SK-N-SH (cell line): ENCODE measurements around the gene CEP57. TPM values are rescaled to one million over a fixed set of nuclear protein-coding genes. Genes with fewer than 3 reads are reported as not detected.

Experiments
- CTCF ChIA-PET: fragments of 300-600, 350-600 bp; formaldehyde crosslinking; extraction: SDS; loops from one replicate; lab custom pipeline; 2021; lab: Yijun Ruan, JAX
- POLR2A ChIA-PET: fragments of 350-600 bp; sonication (Branson Sonifier 250); formaldehyde crosslinking; extraction: SDS; loops from one replicate; lab custom pipeline; 2020; ENCODE audit warnings: antibody characterized with exemption, inconsistent platforms; lab: Yijun Ruan, JAX
- DNase-seq: peaks from one replicate; pipeline ENCODE4 v3.0.0; 2012
- H2AFZ ChIP-seq: fragments of 200-600 bp; sonication (generic); 2 replicates; pipeline ENCODE4 v1.8.1; 2016; ENCODE audit warnings: antibody characterized with exemption, mild to moderate bottlenecking, low read depth
- H3F3A ChIP-seq: fragments of 200-600 bp; sonication (generic); replicated peaks from 2 replicates; pipeline ENCODE3; 2016; ENCODE audit warnings: antibody characterized with exemption, mild to moderate bottlenecking; ENCODE audit not compliant: insufficient read depth
- H3K27ac ChIP-seq, 2 experiments: fragments of 200-500 bp in 1 of 2; fragments of 200-600 bp in 1 of 2; sonication (Bioruptor generic) in 1 of 2; sonication (generic), shearing (Covaris generic) in 1 of 2; 2 replicates each; pipeline versions ENCODE4 v1.5.1 to v1.6.1; 2014 to 2016; ENCODE audit warnings: low read depth in 2 of 2, inconsistent platforms in 1 of 2, low read length in 1 of 2, mild to moderate bottlenecking in 1 of 2, mixed read lengths in 1 of 2
- H3K27me3 ChIP-seq: fragments of 200-600 bp; sonication (generic), shearing (Covaris generic); 2 replicates; pipeline ENCODE4 v1.6.1; 2016; ENCODE audit warnings: mixed run types; ENCODE audit not compliant: insufficient read depth
- H3K36me3 ChIP-seq, 2 experiments: fragments of 200-500 bp in 1 of 2; fragments of 200-600 bp in 1 of 2; sonication (Bioruptor generic) in 1 of 2; sonication (generic) in 1 of 2; replicated peaks in 1 of 2; 2 replicates each; pipeline versions ENCODE3 to v1.5.1; 2014 to 2016; ENCODE audit warnings: low read length in 1 of 2, mild to moderate bottlenecking in 1 of 2; ENCODE audit not compliant: insufficient read depth in 2 of 2, control insufficient read depth in 1 of 2
- H3K4me1 ChIP-seq, 2 experiments: fragments of 200-500 bp in 1 of 2; fragments of 200-600 bp in 1 of 2; sonication (Bioruptor generic) in 1 of 2; sonication (generic), shearing (Covaris generic) in 1 of 2; 2 replicates each; pipeline versions ENCODE4 v1.5.1 to v1.6.1; 2014 to 2016; ENCODE audit warnings: low read depth in 1 of 2, low read length in 1 of 2, mixed run types in 1 of 2; ENCODE audit not compliant: insufficient read depth in 2 of 2, control insufficient read depth in 1 of 2
- H3K4me2 ChIP-seq: fragments of 200-600 bp; sonication (generic), shearing (Covaris generic); 2 replicates; pipeline ENCODE4 v1.6.1; 2017; ENCODE audit warnings: mixed run types
- H3K4me3 ChIP-seq, 2 experiments: fragments of 200-500 bp in 1 of 2; fragments of 200-600 bp in 1 of 2; sonication (Bioruptor generic) in 1 of 2; sonication (generic), shearing (Covaris generic) in 1 of 2; 2 replicates each; pipeline versions ENCODE4 v1.5.1 to v1.8.1; 2014 to 2016; ENCODE audit warnings: low read depth in 2 of 2, inconsistent platforms in 1 of 2, low read length in 1 of 2, mild to moderate bottlenecking in 1 of 2, mixed read lengths in 1 of 2, moderate library complexity in 1 of 2
- H3K79me2 ChIP-seq: fragments of 200-600 bp; sonication (generic); 2 replicates; pipeline ENCODE4 v1.8.1; 2017; ENCODE audit warnings: mild to moderate bottlenecking; ENCODE audit not compliant: insufficient read depth
- H3K9ac ChIP-seq: fragments of 200-600 bp; sonication (generic); 2 replicates; pipeline ENCODE4 v1.6.1; 2017; ENCODE audit warnings: mixed run types
- H3K9me2 ChIP-seq: fragments of 200-600 bp; sonication (generic); 2 replicates; pipeline ENCODE4 v1.6.1; 2017; ENCODE audit warnings: mixed run types
- H3K9me3 ChIP-seq: fragments of 200-600 bp; sonication (generic); 2 replicates; pipeline ENCODE4 v1.6.1; 2017; ENCODE audit warnings: mixed run types, mild to moderate bottlenecking, moderate library complexity
- H4K20me1 ChIP-seq: fragments of 200-600 bp; sonication (generic); 2 replicates; pipeline ENCODE4 v1.6.1; 2017; ENCODE audit warnings: mild to moderate bottlenecking, mixed run types; ENCODE audit not compliant: insufficient read depth
- CHD2 ChIP-seq: fragments of 150-350 bp; IDR thresholded peaks from 2 replicates; pipeline ENCODE4 v1.6.1; 2018; ENCODE audit warnings: low read length; ENCODE audit not compliant: partially characterized antibody
- ELF1 ChIP-seq: IDR thresholded peaks from 2 replicates; pipeline ENCODE4 v1.4.0; 2012
- EP300 ChIP-seq, 2 experiments: IDR thresholded peaks; 2 replicates each; pipeline versions ENCODE4 v1.4.0 to v1.6.1; 2012; ENCODE audit warnings: borderline replicate concordance in 1 of 2, low read depth in 1 of 2, low read length in 1 of 2
- FOSL2 ChIP-seq: IDR thresholded peaks from 2 replicates; pipeline ENCODE4 v1.4.0; 2012; ENCODE audit warnings: low read depth, mild to moderate bottlenecking, moderate library complexity, borderline replicate concordance
- FOXJ3 ChIP-seq: sonication (generic); formaldehyde crosslinking; IDR thresholded peaks from 2 replicates; pipeline ENCODE4 v1.5.1; 2020; ENCODE audit warnings: mild to moderate bottlenecking, missing genetic modification reagents
- FOXM1 ChIP-seq: IDR thresholded peaks from 2 replicates; pipeline ENCODE4 v1.4.0; 2012; ENCODE audit warnings: low read depth, mild to moderate bottlenecking
- GABPA ChIP-seq: IDR thresholded peaks from 2 replicates; pipeline ENCODE4 v1.4.0; 2012; ENCODE audit warnings: low read depth, mild to moderate bottlenecking
- JUND ChIP-seq: IDR thresholded peaks from 2 replicates; pipeline ENCODE4 v1.4.0; 2012
- MEF2A ChIP-seq: IDR thresholded peaks from 2 replicates; pipeline ENCODE4 v1.4.0; 2012; ENCODE audit warnings: low read depth, borderline replicate concordance
- MXI1 ChIP-seq: IDR thresholded peaks from 2 replicates; pipeline ENCODE4 v1.6.1; 2012; ENCODE audit warnings: mild to moderate bottlenecking, low read depth, low read length, improper control_type of control experiment
- NFIC ChIP-seq: IDR thresholded peaks from 2 replicates; pipeline ENCODE4 v1.4.0; 2012; ENCODE audit warnings: borderline replicate concordance
- NRF1 ChIP-seq: IDR thresholded peaks from 2 replicates; pipeline ENCODE4 v1.6.1; 2012; ENCODE audit warnings: low read depth, mild to moderate bottlenecking, low read length
- POLR2AphosphoS5 ChIP-seq: IDR thresholded peaks from 2 replicates; pipeline ENCODE4 v1.6.1; 2012; ENCODE audit warnings: low read depth, low read length
- RAD21 ChIP-seq: IDR thresholded peaks from 2 replicates; pipeline ENCODE4 v1.6.1; 2012; ENCODE audit warnings: mild to moderate bottlenecking, low read length
- RFX5 ChIP-seq: IDR thresholded peaks from 2 replicates; pipeline ENCODE4 v1.6.1; 2012; ENCODE audit warnings: mild to moderate bottlenecking, improper control_type of control experiment, low read length
- RXRA ChIP-seq: IDR thresholded peaks from 2 replicates; pipeline ENCODE4 v1.4.0; 2012; ENCODE audit warnings: low read depth, mild to moderate bottlenecking, borderline replicate concordance
- SMC3 ChIP-seq: IDR thresholded peaks from 2 replicates; pipeline ENCODE4 v1.6.1; 2012; ENCODE audit warnings: low read depth, low read length, improper control_type of control experiment
- TAF1 ChIP-seq: IDR thresholded peaks from 2 replicates; pipeline ENCODE4 v1.6.1; 2012; ENCODE audit warnings: low read depth, mild to moderate bottlenecking, low read length, moderate library complexity, borderline replicate concordance
- TCF12 ChIP-seq: IDR thresholded peaks from 2 replicates; pipeline ENCODE4 v1.4.0; 2012
- TEAD4 ChIP-seq: IDR thresholded peaks from 2 replicates; pipeline ENCODE4 v1.4.0; 2012; ENCODE audit warnings: mild to moderate bottlenecking, borderline replicate concordance; ENCODE audit not compliant: insufficient read depth
- YY1 ChIP-seq: IDR thresholded peaks from 2 replicates; pipeline ENCODE4 v1.4.0; 2012; ENCODE audit warnings: low read depth, mild to moderate bottlenecking
- WGBS: methylation state at CpG from one replicate; pipeline ENCODE4 v1.1.6; 2017; ENCODE audit warnings: low lambda C conversion rate; 5-methylcytosine and 5-hydroxymethylcytosine counted together
- polyA plus RNA-seq, 3 experiments: library from polyadenylated mRNA; depleted of rRNA; stranded (reverse); fragments of >200 nt; gene quantifications; 2 replicates each; pipeline ENCODE4 v1.2.3, GENCODE V29; 2012
- TF ChIP-seq, protein P1 (sequence below): fragments of 150-350 bp; IDR thresholded peaks from 2 replicates; pipeline ENCODE4 v1.6.1; 2017; ENCODE audit warnings: antibody characterized with exemption, low read length, low read depth, borderline replicate concordance
- TF ChIP-seq, protein P2 (sequence below): IDR thresholded peaks from 2 replicates; pipeline ENCODE4 v1.6.1; 2012; ENCODE audit warnings: mild to moderate bottlenecking, low read depth, low read length, moderate library complexity
- TF ChIP-seq, protein P3 (sequence below): IDR thresholded peaks from 2 replicates; pipeline ENCODE4; 2012
- TF ChIP-seq, protein P4 (sequence below): fragments of 150-350 bp; IDR thresholded peaks from 2 replicates; pipeline ENCODE4 v1.6.1; 2016; ENCODE audit warnings: mild to moderate bottlenecking, low read depth, low read length
- TF ChIP-seq, protein P5 (sequence below): fragments of 200-600 bp; sonication (generic); IDR thresholded peaks from 2 replicates; pipeline ENCODE4 v1.6.1; 2017; ENCODE audit warnings: antibody characterized with exemption, mild to moderate bottlenecking, moderate library complexity

Gene CEP57
- polyA plus RNA-seq, 1 of the 3 experiments (the other 2 are of a cell fraction): 12.2 TPM

DNA sequence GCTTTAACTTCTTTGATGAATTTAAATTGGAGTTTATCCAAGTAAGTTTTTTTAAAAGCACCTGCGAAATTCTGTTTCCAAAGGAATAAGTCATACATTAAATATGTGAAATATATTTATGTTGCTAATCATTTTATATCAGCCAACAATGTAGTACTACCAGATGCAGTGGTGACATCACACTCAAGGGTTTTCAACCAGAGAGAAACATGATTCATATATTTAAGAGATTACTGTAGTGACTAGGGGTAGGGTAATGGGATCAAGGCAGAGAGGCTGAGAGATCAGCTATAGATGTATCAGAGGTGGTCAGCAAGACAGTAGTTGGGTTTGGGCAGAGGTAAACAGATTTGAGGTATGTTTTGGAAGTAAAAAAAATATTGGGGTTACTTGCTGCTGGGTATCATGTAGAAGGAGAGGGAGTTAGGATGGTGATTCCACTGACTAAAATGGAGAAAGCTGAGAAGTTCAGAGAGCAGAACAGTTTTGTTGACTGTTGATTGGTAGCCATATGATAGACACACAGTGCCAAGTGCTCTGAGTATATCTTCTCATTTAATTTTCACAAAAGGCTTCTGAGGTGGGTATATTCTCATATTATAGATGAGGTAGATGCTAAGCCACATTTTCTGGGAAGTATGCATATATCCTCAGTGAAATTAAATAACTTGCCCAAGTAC is 39.4 kb downstream of the CEP57 start:
- CTCF ChIA-PET: interaction anchor here (0.7 to 1.2 kb wide), 4 partner anchors 513 to 1202 kb away, joined by 3 to 4 read pairs (median 3); partner anchors contain the start of gene MAML2
- peaks cover 35% of the 10 kb centered on the region for H3F3A ChIP-seq

More for the DNA sequence above, 39.4 kb downstream of the CEP57 start:
- 18% methylated on average over 1 of the region's 1 CpG for WGBS
- DNase-seq: no peak
- no peaks in the 10 kb centered on the region for H3K79me2 ChIP-seq
- TF ChIP-seq TEAD4: no peak
- no peak for TF ChIP-seq RFX5
- TF ChIP-seq NFIC: peak; percentile 26; the same call in 1 of the 2 replicates
- no peak for TF ChIP-seq NRF1
- TF ChIP-seq SMC3: no peak
- no peak for TF ChIP-seq RXRA
- TF ChIP-seq, protein P1, sequence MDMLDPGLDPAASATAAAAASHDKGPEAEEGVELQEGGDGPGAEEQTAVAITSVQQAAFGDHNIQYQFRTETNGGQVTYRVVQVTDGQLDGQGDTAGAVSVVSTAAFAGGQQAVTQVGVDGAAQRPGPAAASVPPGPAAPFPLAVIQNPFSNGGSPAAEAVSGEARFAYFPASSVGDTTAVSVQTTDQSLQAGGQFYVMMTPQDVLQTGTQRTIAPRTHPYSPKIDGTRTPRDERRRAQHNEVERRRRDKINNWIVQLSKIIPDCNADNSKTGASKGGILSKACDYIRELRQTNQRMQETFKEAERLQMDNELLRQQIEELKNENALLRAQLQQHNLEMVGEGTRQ: no peak
- TF ChIP-seq RAD21: no peak
- TF ChIP-seq, protein P2, sequence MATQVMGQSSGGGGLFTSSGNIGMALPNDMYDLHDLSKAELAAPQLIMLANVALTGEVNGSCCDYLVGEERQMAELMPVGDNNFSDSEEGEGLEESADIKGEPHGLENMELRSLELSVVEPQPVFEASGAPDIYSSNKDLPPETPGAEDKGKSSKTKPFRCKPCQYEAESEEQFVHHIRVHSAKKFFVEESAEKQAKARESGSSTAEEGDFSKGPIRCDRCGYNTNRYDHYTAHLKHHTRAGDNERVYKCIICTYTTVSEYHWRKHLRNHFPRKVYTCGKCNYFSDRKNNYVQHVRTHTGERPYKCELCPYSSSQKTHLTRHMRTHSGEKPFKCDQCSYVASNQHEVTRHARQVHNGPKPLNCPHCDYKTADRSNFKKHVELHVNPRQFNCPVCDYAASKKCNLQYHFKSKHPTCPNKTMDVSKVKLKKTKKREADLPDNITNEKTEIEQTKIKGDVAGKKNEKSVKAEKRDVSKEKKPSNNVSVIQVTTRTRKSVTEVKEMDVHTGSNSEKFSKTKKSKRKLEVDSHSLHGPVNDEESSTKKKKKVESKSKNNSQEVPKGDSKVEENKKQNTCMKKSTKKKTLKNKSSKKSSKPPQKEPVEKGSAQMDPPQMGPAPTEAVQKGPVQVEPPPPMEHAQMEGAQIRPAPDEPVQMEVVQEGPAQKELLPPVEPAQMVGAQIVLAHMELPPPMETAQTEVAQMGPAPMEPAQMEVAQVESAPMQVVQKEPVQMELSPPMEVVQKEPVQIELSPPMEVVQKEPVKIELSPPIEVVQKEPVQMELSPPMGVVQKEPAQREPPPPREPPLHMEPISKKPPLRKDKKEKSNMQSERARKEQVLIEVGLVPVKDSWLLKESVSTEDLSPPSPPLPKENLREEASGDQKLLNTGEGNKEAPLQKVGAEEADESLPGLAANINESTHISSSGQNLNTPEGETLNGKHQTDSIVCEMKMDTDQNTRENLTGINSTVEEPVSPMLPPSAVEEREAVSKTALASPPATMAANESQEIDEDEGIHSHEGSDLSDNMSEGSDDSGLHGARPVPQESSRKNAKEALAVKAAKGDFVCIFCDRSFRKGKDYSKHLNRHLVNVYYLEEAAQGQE: no peak
- no peak for TF ChIP-seq CHD2
- TF ChIP-seq FOSL2: peak; percentile 55; the same call in 1 of the 2 replicates
- TF ChIP-seq MEF2A: no peak
- TF ChIP-seq TAF1: no peak
- TF ChIP-seq ELF1: no peak
- no peak for TF ChIP-seq YY1
- TF ChIP-seq FOXM1: no peak
- peak; percentile 83 for TF ChIP-seq TCF12
- peak; percentile 54 for TF ChIP-seq JUND
- TF ChIP-seq, protein P3, sequence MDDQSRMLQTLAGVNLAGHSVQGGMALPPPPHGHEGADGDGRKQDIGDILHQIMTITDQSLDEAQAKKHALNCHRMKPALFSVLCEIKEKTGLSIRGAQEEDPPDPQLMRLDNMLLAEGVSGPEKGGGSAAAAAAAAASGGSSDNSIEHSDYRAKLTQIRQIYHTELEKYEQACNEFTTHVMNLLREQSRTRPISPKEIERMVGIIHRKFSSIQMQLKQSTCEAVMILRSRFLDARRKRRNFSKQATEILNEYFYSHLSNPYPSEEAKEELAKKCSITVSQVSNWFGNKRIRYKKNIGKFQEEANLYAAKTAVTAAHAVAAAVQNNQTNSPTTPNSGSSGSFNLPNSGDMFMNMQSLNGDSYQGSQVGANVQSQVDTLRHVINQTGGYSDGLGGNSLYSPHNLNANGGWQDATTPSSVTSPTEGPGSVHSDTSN: peak; percentile 39; the same call in 1 of the 2 replicates
- TF ChIP-seq, protein P4, sequence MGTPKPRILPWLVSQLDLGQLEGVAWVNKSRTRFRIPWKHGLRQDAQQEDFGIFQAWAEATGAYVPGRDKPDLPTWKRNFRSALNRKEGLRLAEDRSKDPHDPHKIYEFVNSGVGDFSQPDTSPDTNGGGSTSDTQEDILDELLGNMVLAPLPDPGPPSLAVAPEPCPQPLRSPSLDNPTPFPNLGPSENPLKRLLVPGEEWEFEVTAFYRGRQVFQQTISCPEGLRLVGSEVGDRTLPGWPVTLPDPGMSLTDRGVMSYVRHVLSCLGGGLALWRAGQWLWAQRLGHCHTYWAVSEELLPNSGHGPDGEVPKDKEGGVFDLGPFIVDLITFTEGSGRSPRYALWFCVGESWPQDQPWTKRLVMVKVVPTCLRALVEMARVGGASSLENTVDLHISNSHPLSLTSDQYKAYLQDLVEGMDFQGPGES: no peak
- TF ChIP-seq GABPA: no peak
- peak in 1 of 2 experiments; percentile 22; a peak in 1 of 4 replicates for TF ChIP-seq EP300 (IDR thresholded peaks at IDR 0.05; ENCODE audit: borderline replicate concordance in 1 of 2, low read depth in 1 of 2, low read length in 1 of 2)
- TF ChIP-seq, protein P5, sequence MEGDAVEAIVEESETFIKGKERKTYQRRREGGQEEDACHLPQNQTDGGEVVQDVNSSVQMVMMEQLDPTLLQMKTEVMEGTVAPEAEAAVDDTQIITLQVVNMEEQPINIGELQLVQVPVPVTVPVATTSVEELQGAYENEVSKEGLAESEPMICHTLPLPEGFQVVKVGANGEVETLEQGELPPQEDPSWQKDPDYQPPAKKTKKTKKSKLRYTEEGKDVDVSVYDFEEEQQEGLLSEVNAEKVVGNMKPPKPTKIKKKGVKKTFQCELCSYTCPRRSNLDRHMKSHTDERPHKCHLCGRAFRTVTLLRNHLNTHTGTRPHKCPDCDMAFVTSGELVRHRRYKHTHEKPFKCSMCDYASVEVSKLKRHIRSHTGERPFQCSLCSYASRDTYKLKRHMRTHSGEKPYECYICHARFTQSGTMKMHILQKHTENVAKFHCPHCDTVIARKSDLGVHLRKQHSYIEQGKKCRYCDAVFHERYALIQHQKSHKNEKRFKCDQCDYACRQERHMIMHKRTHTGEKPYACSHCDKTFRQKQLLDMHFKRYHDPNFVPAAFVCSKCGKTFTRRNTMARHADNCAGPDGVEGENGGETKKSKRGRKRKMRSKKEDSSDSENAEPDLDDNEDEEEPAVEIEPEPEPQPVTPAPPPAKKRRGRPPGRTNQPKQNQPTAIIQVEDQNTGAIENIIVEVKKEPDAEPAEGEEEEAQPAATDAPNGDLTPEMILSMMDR: no peak
- no peak for TF ChIP-seq POLR2AphosphoS5
- TF ChIP-seq MXI1: no peak
- no peak for TF ChIP-seq FOXJ3 (CRISPR knock-in tag)
- peak overlapping the region; percentile 82 to 89; a peak in 3 of 4 replicates for H3K27ac ChIP-seq
- no peaks in the 10 kb centered on the region for H3K9me2 ChIP-seq
- H3K36me3 ChIP-seq: peaks cover 70 to 72% of the 10 kb centered on the region in 2 experiments
- H3K4me2 ChIP-seq: no peak overlapping the region
- peaks cover 0 to 6% of the 10 kb centered on the region in 2 experiments; a peak in 3 of 4 replicates for H3K4me1 ChIP-seq
- H4K20me1 ChIP-seq: no peaks in the 10 kb centered on the region
- no peak overlapping the region for H3K9ac ChIP-seq
- H2AFZ ChIP-seq: no peak overlapping the region
- H3K27me3 ChIP-seq: no peaks in the 10 kb centered on the region
- H3K9me3 ChIP-seq: no peaks in the 10 kb centered on the region
- no peak overlapping the region for H3K4me3 ChIP-seq
- POLR2A ChIA-PET: no interaction called here
